IMR-90 (cell line): ENCODE measurements around the gene FGR. TPM values are rescaled to one million over a fixed set of nuclear protein-coding genes. Genes with fewer than 3 reads are reported as not detected.

Experiments
- ATAC-seq: fragments of 200-7000 bp; cut with Tn5 transposase; 2 replicates; pipeline ENCODE4 v1.9.1; 2020; ENCODE audit warnings: low read depth, mild to moderate bottlenecking, moderate library complexity
- BruUV-seq: library from RNA; stranded (reverse); fragments of 400-500 nt; replicated peaks from 2 replicates; lab custom pipeline; 2021; lab: Mats Ljungman, UMichigan
- CTCF ChIA-PET: fragments of 300-600 bp; formaldehyde crosslinking; extraction: SDS; loops from one replicate; lab custom pipeline; 2021; ENCODE audit warnings: antibody characterized with exemption; lab: Yijun Ruan, JAX
- POLR2A ChIA-PET: fragments of 300-600 bp; sonication (Branson Sonifier 250); formaldehyde crosslinking; loops from one replicate; lab custom pipeline; 2022; ENCODE audit warnings: antibody characterized with exemption; ENCODE audit not compliant: unreplicated experiment; lab: Charles Lee
- DNase-seq: peaks from one replicate; pipeline ENCODE4 v3.0.0; 2013
- H2AFZ ChIP-seq: replicated peaks from 2 replicates; pipeline ENCODE3; 2013; ENCODE audit warnings: low read length, mild to moderate bottlenecking; ENCODE audit not compliant: poor library complexity
- H2AK5ac ChIP-seq: 2 replicates; pipeline ENCODE4 v1.6.1; 2013; ENCODE audit warnings: low read depth, low read length, inconsistent platforms
- H2AK9ac ChIP-seq: replicated peaks from 2 replicates; pipeline ENCODE3; 2013; ENCODE audit warnings: mild to moderate bottlenecking, low read depth, low read length, moderate library complexity; ENCODE audit not compliant: poor library complexity
- H2BK120ac ChIP-seq: 2 replicates; pipeline ENCODE4 v1.6.1; 2013; ENCODE audit warnings: low read depth, low read length, inconsistent platforms
- H2BK15ac ChIP-seq: 3 replicates; pipeline ENCODE4 v1.6.1; 2013; ENCODE audit warnings: low read depth, low read length, inconsistent platforms
- H2BK20ac ChIP-seq: 2 replicates; pipeline ENCODE4 v1.6.1; 2013; ENCODE audit warnings: low read depth, mild to moderate bottlenecking, inconsistent platforms, low read length, moderate library complexity
- H2BK5ac ChIP-seq: 2 replicates; pipeline ENCODE4 v1.6.1; 2013; ENCODE audit warnings: mild to moderate bottlenecking, low read depth, low read length, inconsistent platforms; ENCODE audit not compliant: poor library complexity, severe bottlenecking
- H3K14ac ChIP-seq: replicated peaks from 2 replicates; pipeline ENCODE4 v1.6.1; 2013; ENCODE audit warnings: low read depth, low read length, inconsistent platforms
- H3K18ac ChIP-seq: 2 replicates; pipeline ENCODE4 v1.6.1; 2013; ENCODE audit warnings: low read depth, low read length, control low read depth
- H3K23ac ChIP-seq: 2 replicates; pipeline ENCODE4 v1.6.1; 2013; ENCODE audit warnings: low read depth, low read length, inconsistent platforms
- H3K27ac ChIP-seq: 2 replicates; pipeline ENCODE4 v1.5.1; 2013; ENCODE audit warnings: mild to moderate bottlenecking, control low read depth, low read length; ENCODE audit not compliant: insufficient read depth
- H3K27me3 ChIP-seq: 2 replicates; pipeline ENCODE4 v1.6.1; 2013; ENCODE audit warnings: low read length; ENCODE audit not compliant: control insufficient read depth, insufficient read depth
- H3K36me3 ChIP-seq: 2 replicates; pipeline ENCODE4 v1.6.1; 2013; ENCODE audit warnings: low read length, mixed read lengths; ENCODE audit not compliant: control insufficient read depth, insufficient read depth
- H3K4ac ChIP-seq: 2 replicates; pipeline ENCODE4 v1.6.1; 2013; ENCODE audit warnings: low read depth, low read length, inconsistent platforms
- H3K4me1 ChIP-seq: 2 replicates; pipeline ENCODE4 v1.6.1; 2013; ENCODE audit warnings: low read length, mixed read lengths; ENCODE audit not compliant: control insufficient read depth, insufficient read depth
- H3K4me2 ChIP-seq: 2 replicates; pipeline ENCODE4 v1.6.1; 2013; ENCODE audit warnings: low read depth, mild to moderate bottlenecking, control low read depth, low read length, moderate library complexity
- H3K4me3 ChIP-seq: 2 replicates; pipeline ENCODE4 v1.5.1; 2013; ENCODE audit warnings: low read depth, mild to moderate bottlenecking, control low read depth, low read length, moderate library complexity; ENCODE audit not compliant: insufficient read depth
- H3K56ac ChIP-seq: 2 replicates; pipeline ENCODE4 v1.6.1; 2013; ENCODE audit warnings: low read length, inconsistent platforms; ENCODE audit not compliant: insufficient read depth; ENCODE audit errors: extremely low read depth
- H3K79me1 ChIP-seq, 2 experiments: 2 replicates each; pipeline ENCODE4 v1.6.1; 2013; ENCODE audit warnings: low read length in 2 of 2, inconsistent platforms in 1 of 2, low read depth in 1 of 2
- H3K9ac ChIP-seq: 2 replicates; pipeline ENCODE4 v1.6.1; 2013; ENCODE audit warnings: low read depth, low read length, control low read depth
- H3K9me1 ChIP-seq: 2 replicates; pipeline ENCODE4 v1.6.1; 2013; ENCODE audit warnings: low read length, inconsistent platforms; ENCODE audit not compliant: insufficient read depth
- H3K9me3 ChIP-seq: 2 replicates; pipeline ENCODE4 v1.6.1; 2013; ENCODE audit warnings: low read length; ENCODE audit not compliant: control insufficient read depth, insufficient read depth
- H4K20me1 ChIP-seq: 2 replicates; pipeline ENCODE4 v1.6.1; 2013; ENCODE audit warnings: low read length, inconsistent platforms; ENCODE audit not compliant: insufficient read depth
- H4K5ac ChIP-seq: 2 replicates; pipeline ENCODE4 v1.6.1; 2013; ENCODE audit warnings: mild to moderate bottlenecking, low read depth, low read length, control low read depth
- H4K8ac ChIP-seq, 2 experiments: 2 replicates each; pipeline ENCODE4 v1.6.1; 2013; ENCODE audit warnings: low read depth in 2 of 2, low read length in 2 of 2, control low read depth in 1 of 2, inconsistent platforms in 1 of 2
- H4K91ac ChIP-seq: 2 replicates; pipeline ENCODE4 v1.6.1; 2013; ENCODE audit warnings: low read depth, low read length, inconsistent platforms; ENCODE audit not compliant: insufficient read depth
- CHD1 ChIP-seq: IDR thresholded peaks from 2 replicates; pipeline ENCODE4 v1.6.1; 2012; ENCODE audit warnings: low read depth, low read length, improper control_type of control experiment
- FOS ChIP-seq: fragments of 150-350 bp; IDR thresholded peaks from 2 replicates; pipeline ENCODE4 v1.6.1; 2016; ENCODE audit warnings: low read depth, low read length
- MXI1 ChIP-seq: IDR thresholded peaks from 2 replicates; pipeline ENCODE4 v1.6.1; 2012; ENCODE audit warnings: low read depth, mild to moderate bottlenecking, low read length, moderate library complexity, borderline replicate concordance
- WGBS, 2 experiments: methylation state at CpG; one replicate each; pipeline versions ENCODE4 v1.1.5 to v1.1.7; 2013; ENCODE audit warnings: missing lambda C conversion rate in 2 of 2; ENCODE audit not compliant: insufficient read length in 1 of 2; ENCODE audit errors: extremely low coverage in 2 of 2; 5-methylcytosine and 5-hydroxymethylcytosine counted together
- dilution Hi-C: fragments of 300-500 bp; cut with HindIII; formaldehyde crosslinking; loops from one replicate; pipeline ENCODE4 v1.14.3; 2018; ENCODE audit warnings: low sequenced_read_pairs; ENCODE audit not compliant: unreplicated experiment
- in situ Hi-C: fragments of 300-500 bp; cut with MboI; formaldehyde crosslinking; loops from 3 replicates; pipeline ENCODE4 v1.14.3; 2019; ENCODE audit warnings: low sequenced_read_pairs, inconsistent platforms, mixed read lengths
- intact Hi-C: fragments of 100-400 bp; cut with micrococcal nuclease; formaldehyde crosslinking; loops from 2 replicates; pipeline ENCODE4 v1.10.0; 2022
- polyA plus RNA-seq, 3 experiments: library from polyadenylated mRNA; depleted of rRNA; stranded (reverse); fragments of >200 nt; gene quantifications; 2 replicates each; pipeline ENCODE4 v1.2.3, GENCODE V29; 2012; ENCODE audit warnings: low replicate concordance in 1 of 3
- total RNA-seq: library from RNA; depleted of rRNA; stranded (reverse); fragments of >200 nt; gene quantifications from 2 replicates; pipeline ENCODE4 v1.2.3, GENCODE V29; 2012

Gene FGR
- total and polyA plus RNA-seq, 2 of the 4 experiments (the other 2 are of a cell fraction): not detected

GRCh38 chr1:27603309-27603680, 31.7 kb downstream of the FGR start:
- Histone ChIP-seq H2BK120ac (no peak overlapping the region), H3K23ac (peak overlapping the region; percentile 69; the same call in 1 of the 2 replicates), H4K8ac (no peak overlapping the region; a peak in 1 of 4 replicates), H3K27me3 (no peaks in the 10 kb centered on the region), H3K9me1 (peaks cover 7% of the 10 kb centered on the region), H4K20me1 (peaks cover 43% of the 10 kb centered on the region), H3K9me3 (no peaks in the 10 kb centered on the region), H2AK9ac (peak overlapping the region; percentile 93), H3K4me1 (peaks cover 24% of the 10 kb centered on the region), H4K91ac (0 out of 2 replicates have a peak overlapping the region, but pooled peaks have one; percentile 27), H2AK5ac (peak overlapping the region; percentile 27), H2BK20ac (no peak overlapping the region), H3K18ac (peak overlapping the region; percentile 27; the same call in 1 of the 2 replicates), H3K9ac (peak overlapping the region; percentile 92), H2AFZ (peak overlapping the region; percentile 85), H3K79me1 (peaks cover 13 to 41% of the 10 kb centered on the region in 2 experiments; a peak in 3 of 4 replicates), H3K4me3 (peak overlapping the region; percentile 97), H2BK15ac (no peak overlapping the region), H3K14ac (no peak overlapping the region), H2BK5ac (peak overlapping the region; percentile 95), H3K27ac (peak overlapping the region; percentile 92), H3K36me3 (no peaks in the 10 kb centered on the region), H3K4ac (peak overlapping the region; percentile 37; the same call in 1 of the 2 replicates), H4K5ac (no peak overlapping the region), H3K4me2 (peak overlapping the region; percentile 14), H3K56ac (no peak overlapping the region)
- TF ChIP-seq FOS: no peak
- TF ChIP-seq MXI1: peak; percentile 87; the same call in 1 of the 2 replicates
- no peak for TF ChIP-seq CHD1
- dilution Hi-C loops: no loop called here
- in situ Hi-C loops: no loop called here
- DNase-seq (no peak), ATAC-seq (peak; percentile 3)
- intact Hi-C loops: loop anchor here (2.0 to 5.0 kb wide), 2 partner anchors 46 to 116 kb away; no protein-coding TSS in a partner anchor
- ChIA-PET POLR2A (interaction anchor here (0.6 kb wide), 1 partner anchor 55 kb away, joined by 3 read pairs; no protein-coding TSS in a partner anchor), CTCF (interaction anchor here (1.5 to 2.6 kb wide), 2 partner anchors 47 to 187 kb away, joined by 5 to 13 read pairs; no protein-coding TSS in a partner anchor)
- WGBS, 2 experiments: 0% methylated on average over 2 of the region's 43 CpGs; no CpG with 5 or more reads in 1 of the 2 experiments
- BruUV-seq: no TSS peak
